T-helper 1 cell treated with Interleukin-12 subunit alpha and Interleukin-12 subunit beta and Interleukin-4 antibody, amounts not matched to agents 30 ng/mL and 1 ng/mL, for 36 hours (primary cell): ENCODE results near the gene SFPQ. TPM values are rescaled to one million over a fixed set of nuclear protein-coding genes. Genes with fewer than 3 reads are reported as not detected.

ENCODE experiments used
- intact Hi-C: fragments of 100-400 bp; cut with micrococcal nuclease; formaldehyde crosslinking; loops from one replicate; pipeline ENCODE4 v1.15.1; 2024
- total RNA-seq: library from RNA; stranded (reverse); gene quantifications from 2 replicates; pipeline ENCODE4 v1.2.3, GENCODE V29; 2022

Gene SFPQ
- total RNA-seq, 1 donor from 2014 or later, result 362 TPM

DNA sequence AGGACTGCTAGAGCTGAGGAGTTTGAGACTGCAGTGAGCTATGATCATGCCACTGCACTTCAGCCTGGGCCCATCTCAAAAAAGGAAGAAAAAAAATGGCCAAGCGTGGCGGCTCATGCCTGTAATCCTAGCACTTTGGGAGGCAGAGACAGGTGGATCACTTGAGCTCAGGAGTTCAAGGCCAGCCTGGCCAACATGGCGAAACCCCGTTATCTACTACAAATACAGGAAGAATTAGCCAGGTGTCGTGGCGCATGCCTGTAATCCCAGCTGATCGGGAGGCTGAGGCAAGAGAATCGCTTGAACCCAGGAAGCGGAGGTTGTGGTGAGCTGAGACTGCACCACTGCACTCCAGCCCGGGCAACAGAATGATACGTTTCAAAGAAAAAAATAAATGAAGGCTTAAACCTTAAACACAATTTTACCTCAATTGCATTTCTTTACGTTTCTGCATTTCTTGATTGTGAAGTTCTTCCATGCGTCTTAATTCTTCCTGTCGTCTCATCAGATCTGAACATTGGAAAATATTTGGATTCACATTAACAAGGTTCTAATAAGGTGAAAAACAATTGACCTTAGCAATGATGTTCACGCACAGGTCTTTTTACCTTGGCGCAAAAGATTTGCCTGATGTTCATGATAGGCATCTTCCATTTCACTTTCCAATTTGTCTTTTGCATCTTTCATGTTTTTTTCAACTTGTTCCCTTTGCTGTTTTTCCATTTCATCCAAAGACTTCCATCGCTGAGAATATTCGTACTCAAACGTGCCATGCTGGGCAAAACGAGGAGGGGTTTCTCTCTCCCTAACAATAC is 4.2 kb downstream of the SFPQ start:
- intact Hi-C loops, result loop anchor here (1.0 to 5.0 kb wide), 2 partner anchors 8 to 584 kb away; no protein-coding TSS in a partner anchor

DNA sequence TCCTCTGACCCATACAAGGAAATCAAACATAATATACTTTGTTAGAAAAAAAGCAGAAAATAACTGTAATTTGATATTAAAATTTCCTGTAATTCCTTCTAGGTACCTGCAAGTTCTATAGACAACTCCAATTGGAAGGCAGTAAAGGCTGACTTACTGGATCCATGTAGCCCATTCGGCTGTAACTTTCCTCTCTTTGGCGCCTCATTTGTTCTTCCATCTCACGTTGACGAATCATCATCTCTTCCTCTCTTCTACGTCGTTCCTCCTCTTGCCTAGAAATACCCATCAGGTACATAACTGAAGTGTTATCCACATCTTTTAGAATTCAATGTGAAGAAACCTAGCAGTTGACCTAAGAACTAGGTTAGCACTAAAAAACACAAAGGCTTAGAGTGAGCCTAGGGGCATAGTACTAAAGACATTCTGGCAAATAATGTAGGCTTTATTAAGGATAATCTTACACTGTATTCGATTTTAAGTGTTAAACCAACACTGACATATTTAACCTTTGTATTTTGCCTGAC is 5.1 kb downstream of the SFPQ start:
- intact Hi-C loops, result loop anchor here (1.0 to 5.0 kb wide), 2 partner anchors 8 to 584 kb away; no protein-coding TSS in a partner anchor

DNA sequence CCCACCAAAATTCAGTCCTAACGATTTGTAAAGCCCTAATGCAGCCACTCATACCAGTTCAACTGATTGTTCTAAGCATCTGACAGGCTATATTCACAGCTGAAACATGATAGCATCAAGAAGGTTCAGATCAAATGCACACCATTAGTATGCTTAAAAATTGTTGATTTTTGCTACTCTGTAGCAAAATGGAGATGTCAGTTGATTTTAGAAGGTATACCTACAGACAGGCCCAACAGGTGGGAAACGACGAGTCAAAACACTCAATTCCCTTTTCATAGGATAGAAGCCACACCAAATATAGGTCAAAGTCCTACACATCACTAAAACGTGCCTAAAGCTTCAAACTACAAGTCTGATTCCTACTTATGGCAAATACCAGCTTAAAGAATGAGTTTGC is 6.7 kb downstream of the SFPQ start:
- intact Hi-C loops, result loop anchor here (5.0 kb wide), 1 partner anchor 586 kb away; no protein-coding TSS in a partner anchor

DNA sequence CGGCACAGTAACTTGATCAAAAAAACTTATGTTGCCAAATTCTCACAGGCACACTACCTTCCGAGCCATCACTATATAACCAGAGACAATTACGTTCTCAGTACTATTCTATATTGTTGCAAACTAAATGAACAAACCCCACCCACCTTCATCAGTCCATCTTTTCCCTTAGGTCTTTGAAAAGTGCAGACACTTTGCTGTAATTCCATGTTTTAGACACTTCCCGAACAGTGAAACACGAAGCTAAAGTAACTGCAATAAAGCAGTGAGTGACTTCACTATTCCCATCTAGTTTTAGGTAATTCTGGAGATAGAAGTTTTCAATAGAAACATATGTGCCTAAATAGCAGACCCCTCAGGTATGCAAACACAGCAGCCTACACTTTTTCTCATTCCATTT is 7.7 kb downstream of the SFPQ start:
- intact Hi-C loops, result loop anchor here (5.0 kb wide), 1 partner anchor 587 kb away; no protein-coding TSS in a partner anchor

DNA sequence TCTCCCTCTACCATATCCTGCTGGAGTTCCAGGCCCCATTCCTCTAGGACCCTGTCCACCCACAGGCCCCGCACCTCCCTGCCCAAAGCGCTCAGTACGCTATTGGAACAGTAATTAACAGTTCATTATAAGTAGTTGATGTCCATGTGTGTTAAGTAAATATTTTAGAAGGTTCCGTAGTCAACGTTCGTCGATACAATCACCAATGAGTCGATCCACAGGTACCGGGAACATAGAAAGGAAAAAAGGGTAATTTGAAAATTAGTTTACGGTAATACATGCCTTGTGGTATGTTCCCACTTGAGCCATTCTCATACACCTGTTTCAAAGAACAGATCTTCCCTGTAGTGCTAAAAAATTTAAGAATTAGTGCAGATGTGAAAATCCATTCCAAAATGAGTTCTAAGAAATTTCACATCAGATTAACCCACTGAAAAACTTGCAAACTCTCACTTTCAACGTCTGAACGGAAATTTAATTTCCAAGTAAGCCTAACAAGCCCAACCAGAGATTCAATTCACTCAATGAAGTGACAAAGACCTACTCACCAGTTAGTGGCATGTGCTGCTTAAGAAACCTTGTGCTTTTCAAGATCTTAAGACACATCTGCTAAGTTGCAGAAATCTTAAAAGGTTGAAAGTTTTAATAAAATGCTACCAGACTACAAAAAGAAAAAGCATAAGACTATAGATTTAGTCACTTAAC is 8.3 kb downstream of the SFPQ start:
- intact Hi-C loops, result loop anchor here (5.0 kb wide), 3 partner anchors 107 to 588 kb away; partner anchors contain the start of gene ZMYM1

DNA sequence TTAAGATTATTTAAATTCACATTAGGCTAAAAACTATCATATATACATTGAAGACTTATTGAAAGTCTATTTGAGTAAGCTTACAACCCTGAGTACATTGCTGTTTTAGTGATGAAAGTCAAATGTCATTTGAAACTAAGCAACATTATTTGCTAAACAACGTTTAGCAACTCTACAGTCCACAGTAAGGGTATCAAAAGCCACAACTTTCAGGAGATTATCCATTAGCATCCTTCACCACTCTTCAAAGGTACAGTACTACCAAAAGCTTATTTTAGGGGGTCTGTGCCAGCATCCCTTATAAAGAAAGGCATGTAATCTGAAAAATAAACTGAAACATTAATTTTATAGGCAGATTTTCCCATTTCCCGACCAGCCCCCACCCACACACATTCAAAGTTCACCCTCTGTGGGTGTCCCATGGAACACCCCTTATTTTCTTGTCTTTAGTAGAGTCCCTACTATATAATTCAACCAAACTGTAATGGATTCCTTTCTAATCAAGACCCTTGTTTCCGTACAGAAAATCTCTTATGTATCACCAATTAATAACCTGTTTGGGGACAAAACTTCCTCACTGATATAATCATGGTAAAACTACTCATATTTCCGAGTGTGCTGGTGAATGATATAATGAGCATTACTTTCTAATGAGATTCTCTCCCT is 11.0 kb downstream of the SFPQ start:
- intact Hi-C loops, result loop anchor here (5.0 kb wide), 2 partner anchors 105 to 330 kb away; partner anchors contain the start of gene ZMYM1

DNA sequence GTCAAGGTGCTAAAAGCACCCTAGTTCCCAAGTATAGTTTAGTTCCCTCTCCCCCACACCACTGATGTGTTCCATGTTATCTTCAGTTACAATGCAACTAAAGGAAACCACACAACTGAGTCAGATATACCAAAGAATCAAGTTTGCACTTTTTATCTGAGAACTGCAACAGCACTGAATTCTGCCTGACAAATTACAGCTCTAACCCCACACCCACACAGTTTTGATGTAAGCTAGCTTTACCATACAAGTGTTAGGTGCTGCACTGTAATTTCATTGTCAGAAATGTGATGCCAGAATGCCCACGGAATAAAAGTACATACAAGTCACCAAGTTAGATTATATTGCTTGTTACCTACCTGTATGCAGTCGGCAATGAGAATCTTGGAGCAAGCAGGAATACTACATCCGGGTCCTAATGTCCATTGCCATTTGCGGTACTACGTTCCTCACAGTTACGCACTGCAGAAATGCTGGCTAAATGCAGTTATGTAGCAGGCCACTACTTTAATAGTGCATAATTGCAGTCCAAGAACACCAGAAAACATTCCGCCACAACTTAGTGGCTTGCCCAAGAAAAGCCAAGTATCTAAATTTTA is 12.1 kb downstream of the SFPQ start:
- intact Hi-C loops, result loop anchor here (1.0 to 5.0 kb wide), 3 partner anchors 7 to 329 kb away; partner anchors contain the start of gene ZMYM1

DNA sequence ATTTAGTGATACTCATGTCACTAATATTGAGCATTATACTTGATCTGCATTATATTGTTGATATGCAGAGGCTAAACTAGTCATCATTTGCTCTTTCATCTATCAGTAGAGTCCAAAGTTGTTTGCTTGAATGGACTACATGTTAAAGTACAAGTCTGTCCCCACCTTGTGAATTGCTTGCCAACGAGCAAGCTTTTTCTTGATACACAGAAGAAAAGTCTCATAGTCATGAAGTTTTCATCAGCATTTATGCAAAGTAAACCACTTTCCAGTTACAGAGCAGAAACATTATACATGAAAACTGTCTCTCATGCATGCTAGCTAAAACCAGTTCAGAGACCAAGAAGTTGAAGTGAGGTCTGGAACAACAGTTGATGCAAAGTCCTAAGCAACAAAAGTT is 13.0 kb downstream of the SFPQ start:
- intact Hi-C loops, result loop anchor here (1.0 to 5.0 kb wide), 3 partner anchors 8 to 328 kb away; partner anchors contain the start of gene ZMYM1

DNA sequence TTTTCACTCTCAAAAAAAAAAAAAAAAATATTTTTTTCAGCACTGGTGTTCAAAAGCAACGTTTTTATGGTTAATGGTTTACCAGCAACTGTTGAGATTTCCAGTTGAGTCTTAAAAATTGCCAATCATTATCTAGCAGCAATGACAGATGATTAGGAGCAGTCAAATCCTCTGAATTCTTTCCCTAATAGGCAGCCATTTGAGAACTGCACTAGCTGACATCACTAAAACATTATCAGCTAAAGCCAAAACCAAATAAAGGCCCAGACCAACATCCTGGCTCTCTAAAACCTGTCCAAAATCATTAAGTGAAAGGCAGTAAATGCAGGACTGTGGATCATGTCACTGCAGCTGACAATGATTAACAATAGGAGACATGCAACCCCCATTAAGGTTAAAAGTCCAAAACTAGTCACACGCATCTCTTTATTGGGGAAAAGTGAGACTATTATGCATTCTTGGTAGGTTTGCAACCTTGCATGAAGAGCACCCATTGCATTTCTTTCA is 14.0 kb downstream of the SFPQ start:
- intact Hi-C loops, result no loop called here

DNA sequence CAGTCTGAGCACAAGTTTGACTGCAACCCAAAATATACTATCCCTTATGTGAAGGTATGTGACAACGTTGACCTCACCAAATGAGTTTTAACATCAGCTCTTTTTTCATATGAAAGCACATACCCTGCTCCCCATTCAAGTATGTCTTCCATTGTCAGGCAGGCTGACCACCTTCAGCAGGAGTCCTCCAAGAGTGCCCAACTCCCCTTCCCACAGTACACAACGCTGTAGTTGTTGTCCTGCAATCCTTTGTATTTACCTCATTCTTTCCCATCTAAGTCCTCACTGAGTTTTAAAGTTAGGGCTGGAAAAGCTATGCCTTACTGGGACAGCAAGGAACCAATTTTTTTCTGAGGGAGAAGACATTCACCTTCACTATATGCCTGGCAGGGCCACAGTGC is 14.7 kb downstream of the SFPQ start:
- intact Hi-C loops, result no loop called here

DNA sequence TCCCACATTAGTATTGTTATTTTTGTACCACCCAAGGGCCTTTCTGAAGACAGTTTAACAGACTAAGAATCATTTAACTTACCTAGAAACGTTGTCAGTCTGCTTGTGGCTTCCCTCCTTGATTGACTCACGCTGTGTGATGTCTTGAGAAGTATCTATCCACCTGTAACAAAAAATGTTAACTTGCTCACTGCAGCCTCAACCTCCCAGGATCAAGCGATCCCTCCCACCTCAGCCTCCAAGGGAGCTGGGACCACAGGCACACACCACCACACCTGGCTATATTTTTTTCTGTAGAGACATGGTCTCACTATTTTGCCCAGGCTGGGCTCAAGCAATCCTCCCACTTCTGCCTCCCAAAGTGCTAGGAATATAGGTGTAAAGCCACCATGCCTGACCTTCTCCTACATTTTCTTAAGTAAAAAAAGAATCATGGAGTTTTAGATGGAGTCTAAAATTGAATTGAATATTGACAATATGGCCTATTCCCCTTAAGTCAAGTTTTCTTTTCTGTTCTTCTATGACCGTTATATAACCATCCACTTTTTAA is 15.6 kb downstream of the SFPQ start:
- intact Hi-C loops, result no loop called here

DNA sequence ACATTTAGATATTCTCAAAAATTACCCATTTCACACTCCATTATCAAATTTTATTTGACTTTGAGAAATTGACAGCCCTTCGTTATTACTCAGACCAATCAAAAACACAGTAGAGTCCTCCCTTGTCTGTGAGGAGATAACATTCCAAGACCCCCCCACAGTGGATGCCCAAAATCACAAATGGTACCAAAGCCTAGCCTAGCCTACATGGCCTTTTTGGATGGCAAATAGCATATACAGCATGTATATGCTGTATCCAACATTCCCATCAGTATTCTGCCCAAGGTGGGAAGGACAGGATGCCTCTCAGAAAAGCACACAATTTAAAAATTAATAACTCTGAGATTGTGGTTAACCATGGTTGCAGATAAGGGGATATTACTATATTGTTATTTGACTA is 17.3 kb downstream of the SFPQ start:
- intact Hi-C loops, result no loop called here

DNA sequence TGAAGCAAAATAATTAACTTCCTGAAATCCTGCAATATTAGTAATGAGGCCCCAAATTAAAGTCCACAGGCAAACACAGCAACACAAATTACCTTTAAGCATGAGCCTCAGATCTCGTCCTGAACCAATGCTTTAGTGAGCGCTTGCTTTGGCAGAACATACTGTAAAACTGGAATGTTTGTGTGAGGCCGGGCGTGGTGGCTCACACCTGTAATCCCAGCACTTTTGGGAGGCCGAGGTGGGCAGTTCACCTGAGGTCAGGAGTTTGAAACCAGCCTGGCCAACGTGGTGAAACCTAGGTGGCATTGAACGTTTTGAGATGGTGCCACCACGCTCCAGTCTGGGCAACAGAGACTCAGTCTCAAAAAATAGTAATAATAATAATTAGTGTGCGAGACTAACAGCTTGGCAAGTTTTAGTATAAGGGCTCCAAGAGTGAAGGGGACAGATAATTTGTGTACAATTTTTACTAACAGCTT is 17.8 kb downstream of the SFPQ start:
- intact Hi-C loops, result no loop called here

DNA sequence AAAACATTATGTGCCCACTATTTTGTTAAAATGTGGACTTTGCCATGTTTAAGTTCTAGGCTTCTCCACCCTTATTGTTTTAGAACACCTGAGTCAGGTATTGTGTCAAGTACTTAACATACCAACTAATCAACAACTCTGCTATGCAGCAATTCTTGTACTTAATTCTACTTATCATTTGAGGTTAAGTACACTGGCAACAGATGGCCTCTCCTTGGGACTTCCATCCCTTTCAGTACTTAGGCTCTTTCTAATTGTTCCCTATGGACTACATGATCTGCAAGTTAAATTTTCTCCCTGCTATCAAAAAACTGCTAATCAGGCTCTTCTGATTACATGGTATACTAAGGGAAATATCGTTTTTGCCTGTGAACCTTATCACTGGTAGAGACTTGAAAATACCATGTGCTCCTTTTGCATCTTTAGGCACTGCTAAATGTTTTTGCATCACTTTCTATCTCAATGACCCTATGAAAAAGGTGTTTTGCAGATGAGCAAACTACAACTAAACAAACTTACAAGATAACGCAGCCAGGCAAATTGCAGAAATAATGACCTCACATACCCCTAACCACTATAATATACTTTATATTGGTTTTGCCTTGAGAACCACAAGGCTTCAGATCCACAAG is 18.9 kb downstream of the SFPQ start:
- intact Hi-C loops, result no loop called here

DNA sequence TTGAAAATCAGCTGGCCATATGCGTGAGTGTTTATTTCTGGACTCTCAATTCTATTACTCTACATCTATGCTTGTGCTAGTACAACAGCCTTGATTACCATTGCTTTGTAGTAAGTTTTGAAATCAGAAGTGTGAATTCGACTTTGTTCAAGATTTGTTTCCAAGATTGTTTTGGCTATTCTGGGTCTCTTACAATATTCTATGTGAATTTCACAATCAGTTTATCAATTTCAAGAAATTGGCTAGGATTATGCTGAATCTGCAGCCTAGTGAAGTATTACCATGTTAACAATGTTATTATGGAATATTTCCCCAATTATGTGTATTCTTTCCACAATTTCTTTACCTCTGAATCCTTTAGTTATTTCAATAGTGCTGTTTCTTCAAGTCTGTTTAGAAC is 19.5 kb downstream of the SFPQ start:
- intact Hi-C loops, result no loop called here

DNA sequence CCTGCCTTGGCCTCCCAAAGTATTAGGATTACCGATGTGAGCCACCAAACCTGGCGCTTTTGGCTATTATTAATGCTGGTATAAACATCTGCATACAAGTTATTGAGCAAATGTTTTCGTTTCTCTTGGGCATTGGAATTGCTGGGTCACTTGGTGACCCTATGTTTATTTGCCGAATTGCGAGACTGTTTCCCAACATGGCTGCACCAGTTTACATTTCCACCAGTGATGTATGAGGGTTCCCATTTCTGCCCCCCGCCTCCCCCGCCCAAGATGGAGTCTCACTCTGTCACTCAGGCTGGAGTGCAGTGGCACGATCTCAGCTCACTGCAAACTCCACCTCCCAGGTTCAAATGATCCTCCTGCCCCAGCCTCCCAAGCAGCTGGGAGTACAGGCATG is 20.9 kb downstream of the SFPQ start:
- intact Hi-C loops, result no loop called here

DNA sequence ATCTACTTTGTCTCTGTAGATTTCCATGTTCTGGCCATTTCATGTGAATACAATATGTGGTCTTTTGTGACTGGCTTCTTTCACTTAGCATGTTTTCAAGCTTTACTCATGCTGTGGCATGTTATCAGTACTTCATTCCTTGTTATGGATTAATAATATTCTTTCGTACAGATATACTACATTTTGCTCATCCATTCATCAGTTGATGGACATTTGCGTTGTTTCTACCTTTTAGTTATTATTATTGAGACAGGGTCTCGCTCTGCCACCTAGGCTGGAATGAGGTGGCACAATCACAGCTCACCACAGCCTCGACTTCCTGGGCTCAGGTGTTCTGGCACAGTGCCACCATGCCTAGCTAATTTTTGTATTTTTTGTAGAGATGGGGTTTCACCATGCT is 21.4 kb downstream of the SFPQ start:
- intact Hi-C loops, result no loop called here

DNA sequence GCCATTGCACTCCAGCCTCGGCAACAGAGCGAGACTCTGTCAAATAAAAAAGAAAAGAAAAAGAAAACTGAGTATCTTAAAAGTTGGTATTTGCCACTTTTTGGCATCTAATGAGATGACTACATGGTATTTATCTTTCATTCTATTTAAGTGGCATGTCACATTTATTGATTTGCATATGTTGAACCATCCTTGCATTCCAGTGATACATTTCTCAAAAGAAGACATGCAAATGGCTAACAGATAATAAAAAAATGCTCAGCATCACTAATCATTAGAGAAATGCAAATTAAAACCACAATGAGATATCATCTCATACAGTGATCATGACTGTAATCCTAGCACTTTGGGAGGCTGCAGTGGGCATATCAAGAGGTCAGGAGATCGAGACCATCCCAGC is 28.1 kb downstream of the SFPQ start:
- intact Hi-C loops, result no loop called here

DNA sequence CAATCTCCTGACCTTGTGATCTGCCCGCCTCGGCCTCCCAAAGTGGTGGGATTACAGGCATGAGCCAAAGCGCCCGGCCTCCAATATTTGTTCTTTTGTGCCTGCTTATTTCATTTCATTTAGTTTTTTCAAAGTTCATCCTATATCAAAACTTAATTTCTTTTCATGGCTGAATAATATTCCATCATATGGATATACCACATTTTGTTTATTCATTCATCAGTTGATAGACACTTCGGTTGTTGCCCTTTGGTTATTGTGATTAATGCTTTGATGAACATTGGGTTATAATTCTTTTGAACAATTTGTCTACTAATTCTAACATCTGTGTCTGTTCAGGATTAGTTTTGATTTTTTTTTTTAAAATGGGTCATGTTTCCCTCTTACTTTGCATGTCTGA is 41.7 kb downstream of the SFPQ start:
- intact Hi-C loops, result no loop called here
